ENCODE results near the gene KIAA0753.
A peak's percentile ranks its signal among the peaks of the same experiment; 100 is the strongest.

The KIAA0753 gene

GRCh38 chr17:6546069-6546718 is 94.3 kb downstream of the KIAA0753 start:
- TF ChIP-seq POU2F2 (IDR thresholded peaks at IDR 0.05; ENCODE audit: low read depth, low read length) (no peak), POLR2AphosphoS5 (IDR thresholded peaks at IDR 0.05; ENCODE audit: low read depth, low read length) (no peak), POLR2A (IDR thresholded peaks at IDR 0.05; ENCODE audit: low read depth, low read length) (no peak), SPI1 (IDR thresholded peaks at IDR 0.05; ENCODE audit: low read depth, low read length) (no peak), TAF1 (IDR thresholded peaks at IDR 0.05; ENCODE audit: low read depth, low read length) (no peak), PAX5 (IDR thresholded peaks at IDR 0.05; ENCODE audit: insufficient read depth, low read length, severe bottlenecking) (no peak)
- DNase-seq (ENCODE audit: insufficient read length, low spot score) = no peak
- FAIRE-seq = peak; percentile 75

DNA sequence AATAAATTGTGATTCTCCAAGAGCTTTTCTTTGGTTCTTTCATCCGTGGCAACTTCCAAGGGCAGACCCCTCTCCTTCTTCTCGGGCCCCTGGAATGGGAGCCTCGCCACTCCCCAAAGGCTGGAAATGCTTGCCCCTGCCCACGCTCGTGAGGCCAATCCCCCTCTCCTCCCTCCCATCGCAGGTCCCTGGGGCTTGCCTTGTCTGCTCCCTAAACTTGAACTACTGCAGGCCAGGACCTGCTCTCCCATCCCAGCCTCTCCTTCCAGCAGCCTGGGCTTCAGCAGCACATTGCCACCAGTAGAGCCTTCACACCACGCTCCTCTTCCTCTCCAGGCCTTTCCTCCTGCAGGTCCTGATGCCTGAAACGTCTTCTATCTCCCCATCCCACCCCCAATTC is 95.2 kb downstream of the KIAA0753 start:
- no peak for FAIRE-seq
- no peak for TF ChIP-seq POU2F2 (IDR thresholded peaks at IDR 0.05; ENCODE audit: low read depth, low read length)
- no peak for TF ChIP-seq POLR2A (IDR thresholded peaks at IDR 0.05; ENCODE audit: low read depth, low read length)
- TF ChIP-seq SPI1 (IDR thresholded peaks at IDR 0.05; ENCODE audit: low read depth, low read length) = no peak
- no peak for TF ChIP-seq PAX5 (IDR thresholded peaks at IDR 0.05; ENCODE audit: insufficient read depth, low read length, severe bottlenecking)
- TF ChIP-seq TAF1 (IDR thresholded peaks at IDR 0.05; ENCODE audit: low read depth, low read length) = no peak
- TF ChIP-seq POLR2AphosphoS5 (IDR thresholded peaks at IDR 0.05; ENCODE audit: low read depth, low read length) = no peak
- no peak for DNase-seq (ENCODE audit: insufficient read length, low spot score)

DNA sequence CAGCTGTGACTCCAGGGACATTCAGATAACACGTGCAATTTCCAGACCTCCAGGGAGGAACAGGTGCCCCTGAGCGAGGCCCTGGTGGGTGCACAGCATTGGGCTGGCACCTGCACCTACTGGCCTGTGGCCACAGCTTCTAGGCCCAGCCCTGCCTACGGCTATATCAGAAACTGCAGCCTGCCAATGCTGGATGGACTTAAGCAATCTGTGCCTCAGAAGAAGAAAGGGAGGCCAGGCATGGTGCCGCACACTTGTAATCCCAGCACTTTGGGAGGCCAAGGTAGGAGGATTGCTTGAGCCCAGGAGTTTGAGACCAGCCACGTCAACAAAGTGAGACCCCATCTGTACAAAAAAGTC is 96.5 kb downstream of the KIAA0753 start:
- TF ChIP-seq SPI1 (IDR thresholded peaks at IDR 0.05; ENCODE audit: low read depth, low read length) (no peak), POU2F2 (IDR thresholded peaks at IDR 0.05; ENCODE audit: low read depth, low read length) (no peak), PAX5 (IDR thresholded peaks at IDR 0.05; ENCODE audit: insufficient read depth, low read length, severe bottlenecking) (no peak), TAF1 (IDR thresholded peaks at IDR 0.05; ENCODE audit: low read depth, low read length) (no peak), POLR2AphosphoS5 (IDR thresholded peaks at IDR 0.05; ENCODE audit: low read depth, low read length) (no peak), POLR2A (IDR thresholded peaks at IDR 0.05; ENCODE audit: low read depth, low read length) (no peak)
- no peak for DNase-seq (ENCODE audit: insufficient read length, low spot score)

GRCh38 chr17:6543079-6544010 is 97.2 kb downstream of the KIAA0753 start:
- no peak for DNase-seq (ENCODE audit: insufficient read length, low spot score)
- TF ChIP-seq POLR2AphosphoS5 (IDR thresholded peaks at IDR 0.05; ENCODE audit: low read depth, low read length) (no peak), POU2F2 (IDR thresholded peaks at IDR 0.05; ENCODE audit: low read depth, low read length) (no peak), POLR2A (IDR thresholded peaks at IDR 0.05; ENCODE audit: low read depth, low read length) (no peak), PAX5 (IDR thresholded peaks at IDR 0.05; ENCODE audit: insufficient read depth, low read length, severe bottlenecking) (no peak), TAF1 (IDR thresholded peaks at IDR 0.05; ENCODE audit: low read depth, low read length) (no peak), SPI1 (IDR thresholded peaks at IDR 0.05; ENCODE audit: low read depth, low read length) (no peak)
- no peak for FAIRE-seq

More for the DNA sequence above, 96.5 kb downstream of the KIAA0753 start:
- no peak for FAIRE-seq

GRCh38 chr17:6542577-6542976 is 97.9 kb downstream of the KIAA0753 start:
- DNase-seq (ENCODE audit: insufficient read length, low spot score) (no peak), FAIRE-seq (no peak)
- TF ChIP-seq PAX5 (IDR thresholded peaks at IDR 0.05; ENCODE audit: insufficient read depth, low read length, severe bottlenecking) = no peak
- TF ChIP-seq POU2F2 (IDR thresholded peaks at IDR 0.05; ENCODE audit: low read depth, low read length) = no peak
- no peak for TF ChIP-seq POLR2AphosphoS5 (IDR thresholded peaks at IDR 0.05; ENCODE audit: low read depth, low read length)
- no peak for TF ChIP-seq POLR2A (IDR thresholded peaks at IDR 0.05; ENCODE audit: low read depth, low read length)
- TF ChIP-seq SPI1 (IDR thresholded peaks at IDR 0.05; ENCODE audit: low read depth, low read length) = no peak
- no peak for TF ChIP-seq TAF1 (IDR thresholded peaks at IDR 0.05; ENCODE audit: low read depth, low read length)

DNA sequence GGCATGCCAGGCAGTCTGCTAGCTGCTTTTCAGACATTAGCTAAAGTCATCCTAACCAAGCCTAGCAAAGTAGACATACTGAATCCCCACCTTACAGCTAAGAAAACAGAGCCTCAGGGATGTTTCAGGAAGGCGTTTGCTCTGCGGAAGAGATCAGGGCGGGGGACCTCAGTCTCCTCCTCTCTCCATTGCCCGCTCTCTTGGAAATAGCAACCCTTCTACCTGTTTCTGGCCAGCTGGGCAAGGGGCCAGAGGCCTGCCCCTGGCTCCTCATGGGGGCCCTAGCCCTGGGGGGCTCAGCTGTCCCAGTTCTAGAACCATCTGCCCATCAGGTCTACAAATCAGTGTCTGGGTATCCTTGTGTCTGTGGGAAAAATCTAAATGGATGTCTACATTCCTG is 98.6 kb downstream of the KIAA0753 start:
- TF ChIP-seq TAF1 (IDR thresholded peaks at IDR 0.05; ENCODE audit: low read depth, low read length) = no peak
- TF ChIP-seq POLR2A (IDR thresholded peaks at IDR 0.05; ENCODE audit: low read depth, low read length) = no peak
- no peak for TF ChIP-seq PAX5 (IDR thresholded peaks at IDR 0.05; ENCODE audit: insufficient read depth, low read length, severe bottlenecking)
- no peak for TF ChIP-seq POLR2AphosphoS5 (IDR thresholded peaks at IDR 0.05; ENCODE audit: low read depth, low read length)
- no peak for TF ChIP-seq SPI1 (IDR thresholded peaks at IDR 0.05; ENCODE audit: low read depth, low read length)
- TF ChIP-seq POU2F2 (IDR thresholded peaks at IDR 0.05; ENCODE audit: low read depth, low read length) = no peak
- FAIRE-seq (no peak), DNase-seq (ENCODE audit: insufficient read length, low spot score) (no peak)

GRCh38 chr17:6539871-6540270 is 100.6 kb downstream of the KIAA0753 start:
- TF ChIP-seq POU2F2 (IDR thresholded peaks at IDR 0.05; ENCODE audit: low read depth, low read length) (no peak), TAF1 (IDR thresholded peaks at IDR 0.05; ENCODE audit: low read depth, low read length) (no peak), SPI1 (IDR thresholded peaks at IDR 0.05; ENCODE audit: low read depth, low read length) (no peak), PAX5 (IDR thresholded peaks at IDR 0.05; ENCODE audit: insufficient read depth, low read length, severe bottlenecking) (no peak), POLR2A (IDR thresholded peaks at IDR 0.05; ENCODE audit: low read depth, low read length) (no peak), POLR2AphosphoS5 (IDR thresholded peaks at IDR 0.05; ENCODE audit: low read depth, low read length) (no peak)
- no peak for FAIRE-seq

DNA sequence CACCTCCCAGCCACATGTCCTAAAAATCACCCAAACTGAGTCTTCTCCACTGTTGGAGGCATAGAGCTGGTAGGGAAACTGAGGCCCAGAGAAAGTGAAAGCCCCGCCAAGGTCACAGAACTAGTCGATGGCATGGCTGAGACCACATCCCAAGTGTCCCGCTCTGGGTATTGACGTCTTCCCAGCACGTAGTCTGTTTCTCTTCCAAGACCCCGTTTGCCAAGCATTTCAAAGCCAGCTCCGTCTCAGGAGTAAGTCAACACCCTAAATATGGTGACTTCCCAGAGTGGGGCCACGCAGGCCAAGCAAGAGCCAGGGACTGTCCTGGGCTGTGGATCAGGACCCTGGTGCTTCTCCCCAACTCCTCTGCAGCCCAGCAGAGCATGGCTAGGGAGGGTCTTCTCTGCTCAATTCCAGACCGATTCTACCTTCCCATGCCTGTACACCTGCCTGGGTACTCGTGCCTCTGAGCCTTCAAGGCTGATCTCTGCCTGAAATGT is 103.9 kb downstream of the KIAA0753 start:
- FAIRE-seq (no peak), DNase-seq (ENCODE audit: insufficient read length, low spot score) (no peak)
- TF ChIP-seq POLR2AphosphoS5 (IDR thresholded peaks at IDR 0.05; ENCODE audit: low read depth, low read length) (no peak), TAF1 (IDR thresholded peaks at IDR 0.05; ENCODE audit: low read depth, low read length) (no peak), PAX5 (IDR thresholded peaks at IDR 0.05; ENCODE audit: insufficient read depth, low read length, severe bottlenecking) (no peak), POU2F2 (IDR thresholded peaks at IDR 0.05; ENCODE audit: low read depth, low read length) (no peak), POLR2A (IDR thresholded peaks at IDR 0.05; ENCODE audit: low read depth, low read length) (no peak), SPI1 (IDR thresholded peaks at IDR 0.05; ENCODE audit: low read depth, low read length) (no peak)

More at GRCh38 chr17:6539871-6540270, 100.6 kb downstream of the KIAA0753 start:
- DNase-seq (ENCODE audit: insufficient read length, low spot score) = no peak

GRCh38 chr17:6536053-6536452 is 104.5 kb downstream of the KIAA0753 start:
- no peak for TF ChIP-seq POU2F2 (IDR thresholded peaks at IDR 0.05; ENCODE audit: low read depth, low read length)
- DNase-seq (ENCODE audit: insufficient read length, low spot score) (no peak), FAIRE-seq (no peak)

All from GM12891 (cell line).